Activated CD4-positive, alpha-beta T cell treated with anti-CD3 and anti-CD28 coated beads, Interleukin-2, amount 50 U/mL, for 24 hours (primary cell): ENCODE data around the gene TEPSIN.

Experiments
- DNase-seq, 2 donors: peaks; one replicate each; pipeline ENCODE4 v3.0.0-alpha.2; 2020; ENCODE audit warnings: low read depth in 1 of 2, low spot score in 1 of 2

Gene TEPSIN

DNA sequence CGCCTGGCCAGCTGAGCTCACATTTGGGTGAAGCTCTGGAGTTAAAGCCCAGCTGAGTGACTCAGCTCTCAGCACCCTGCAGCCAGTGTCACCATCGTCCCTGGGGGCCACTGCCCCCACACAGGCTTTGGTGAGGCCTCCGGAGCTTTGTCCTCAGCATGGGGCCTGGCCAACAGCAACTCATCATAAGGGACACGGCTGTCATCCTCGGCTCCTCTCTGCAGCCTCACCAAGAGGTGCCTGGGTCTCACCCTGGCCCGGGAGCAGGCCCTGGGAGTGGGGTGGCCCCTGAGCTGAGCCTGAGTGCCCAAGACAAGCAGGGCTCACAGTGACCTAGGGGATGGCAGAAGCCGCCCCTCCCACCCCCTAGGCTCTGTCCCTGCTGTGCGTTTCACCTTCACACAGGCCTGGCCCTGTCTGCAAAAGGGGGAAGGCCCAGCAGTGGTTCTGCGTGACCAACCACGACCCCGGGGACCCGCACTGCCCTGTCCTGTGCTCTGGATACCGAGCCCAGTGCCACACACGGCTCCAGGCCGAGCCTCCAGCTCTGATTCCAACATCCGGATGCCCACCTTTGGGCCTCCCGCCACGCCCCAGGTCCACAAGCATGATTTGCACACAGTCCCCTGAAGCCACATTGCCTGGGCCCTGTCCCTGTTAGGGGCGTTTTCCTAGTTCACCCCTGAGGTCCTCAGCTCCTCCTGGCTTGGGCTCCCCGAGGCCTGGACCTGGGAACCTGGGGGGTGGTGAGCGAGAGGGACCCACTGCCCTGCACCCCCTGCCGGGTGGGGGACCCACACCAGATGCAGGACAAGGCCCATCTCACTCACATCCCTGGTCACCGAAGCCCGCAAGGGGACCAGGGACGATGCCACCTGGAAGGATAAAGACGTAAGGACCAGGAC lies 51.0 kb downstream of the TEPSIN start:
- no peak for DNase-seq

- no peak for DNase-seq
These were observed 51.7 kb downstream of the TEPSIN start for GRCh38 chr17:81187120-81187519.

GRCh38 chr17:81186203-81186602 lies 52.7 kb downstream of the TEPSIN start:
- no peak for DNase-seq

- no peak for DNase-seq
These were observed 54.3 kb downstream of the TEPSIN start for GRCh38 chr17:81184555-81184954.

DNA sequence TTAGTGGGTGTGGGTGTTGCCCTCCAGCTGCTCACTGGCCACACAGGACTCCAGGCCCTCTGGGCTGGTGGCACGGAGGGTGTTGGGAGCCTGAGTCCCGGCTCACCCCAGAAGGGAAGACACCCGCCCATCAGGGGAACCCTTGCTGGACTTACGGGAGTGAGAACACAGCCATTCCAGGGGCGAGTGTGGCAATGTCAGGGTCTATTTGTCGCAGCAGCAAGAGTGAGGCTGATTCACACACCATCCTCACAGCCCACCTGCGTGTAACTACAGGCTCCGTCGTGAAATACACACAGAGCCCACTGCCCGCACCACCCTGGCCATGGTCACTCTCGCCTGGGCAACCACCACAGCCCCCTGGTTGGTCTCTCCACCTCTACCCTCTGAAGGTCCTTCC lies 55.0 kb downstream of the TEPSIN start:
- no peak for DNase-seq

- no peak for DNase-seq
These were observed 55.5 kb downstream of the TEPSIN start for GRCh38 chr17:81183316-81183715.

- no peak for DNase-seq
These were observed 56.3 kb downstream of the TEPSIN start for GRCh38 chr17:81182596-81182995.

DNA sequence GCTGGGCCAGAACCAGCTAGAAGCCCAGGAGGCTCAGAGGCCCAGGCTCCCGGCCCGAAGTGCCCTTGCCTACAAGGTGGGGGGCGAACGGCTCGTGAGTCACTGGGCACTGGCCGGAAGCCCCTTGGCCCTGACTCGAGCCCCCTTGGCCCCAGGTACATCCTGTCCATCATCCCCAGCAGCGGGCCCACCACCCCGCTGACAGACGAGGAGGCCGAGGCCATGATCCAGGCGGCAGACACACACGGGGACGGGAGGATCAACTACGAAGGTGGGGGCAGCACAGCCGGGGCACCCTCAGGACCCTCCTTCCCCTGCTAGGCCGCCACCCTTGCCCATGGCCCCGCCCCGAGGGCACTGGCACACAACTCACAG lies 57.1 kb downstream of the TEPSIN start:
- no peak for DNase-seq

GRCh38 chr17:81180836-81181810 lies 57.7 kb downstream of the TEPSIN start:
- DNase-seq = no peak

DNA sequence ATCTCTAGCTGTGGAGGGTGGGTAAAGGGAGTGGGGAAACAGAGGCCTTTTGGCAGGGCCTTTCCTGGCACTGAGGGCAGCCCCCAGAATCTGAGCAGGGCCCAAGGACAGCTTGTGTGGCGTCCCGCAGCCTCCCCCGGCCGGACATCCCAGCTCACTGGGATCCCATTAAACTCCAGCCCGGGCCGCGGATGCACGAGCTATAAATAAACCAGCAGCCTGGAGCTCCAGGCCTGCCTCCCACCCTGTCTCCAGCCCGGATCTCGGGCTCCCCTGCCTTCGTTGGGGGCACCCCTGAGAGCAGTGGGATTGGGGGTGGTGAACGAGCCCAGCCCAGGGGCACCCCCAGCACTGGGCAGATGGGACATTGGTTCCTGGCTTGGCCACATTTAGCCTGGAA lies 59.0 kb downstream of the TEPSIN start:
- DNase-seq = no peak

DNA sequence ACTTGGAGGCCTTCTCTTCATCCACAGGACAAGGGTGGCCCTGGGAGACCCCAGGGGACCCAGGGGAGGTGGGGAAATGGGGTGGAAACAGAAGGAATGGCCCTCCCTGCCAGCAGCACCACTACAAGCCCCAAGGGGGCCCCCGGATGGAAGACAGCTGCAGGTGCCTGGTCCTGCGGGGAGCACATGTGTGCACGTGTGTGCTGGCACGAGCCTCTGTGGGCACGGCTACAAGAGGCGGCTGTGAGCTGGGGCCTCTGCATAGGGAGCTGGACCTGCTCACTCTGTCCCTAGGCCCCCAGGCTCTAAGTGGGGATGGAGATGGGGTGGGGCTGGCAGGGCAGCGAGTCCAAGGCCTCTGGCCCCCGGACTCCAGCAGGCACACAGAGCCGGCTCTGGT lies 59.6 kb downstream of the TEPSIN start:
- DNase-seq = no peak
